ENCODE measurements around the gene CALU.

Gene CALU

DNA sequence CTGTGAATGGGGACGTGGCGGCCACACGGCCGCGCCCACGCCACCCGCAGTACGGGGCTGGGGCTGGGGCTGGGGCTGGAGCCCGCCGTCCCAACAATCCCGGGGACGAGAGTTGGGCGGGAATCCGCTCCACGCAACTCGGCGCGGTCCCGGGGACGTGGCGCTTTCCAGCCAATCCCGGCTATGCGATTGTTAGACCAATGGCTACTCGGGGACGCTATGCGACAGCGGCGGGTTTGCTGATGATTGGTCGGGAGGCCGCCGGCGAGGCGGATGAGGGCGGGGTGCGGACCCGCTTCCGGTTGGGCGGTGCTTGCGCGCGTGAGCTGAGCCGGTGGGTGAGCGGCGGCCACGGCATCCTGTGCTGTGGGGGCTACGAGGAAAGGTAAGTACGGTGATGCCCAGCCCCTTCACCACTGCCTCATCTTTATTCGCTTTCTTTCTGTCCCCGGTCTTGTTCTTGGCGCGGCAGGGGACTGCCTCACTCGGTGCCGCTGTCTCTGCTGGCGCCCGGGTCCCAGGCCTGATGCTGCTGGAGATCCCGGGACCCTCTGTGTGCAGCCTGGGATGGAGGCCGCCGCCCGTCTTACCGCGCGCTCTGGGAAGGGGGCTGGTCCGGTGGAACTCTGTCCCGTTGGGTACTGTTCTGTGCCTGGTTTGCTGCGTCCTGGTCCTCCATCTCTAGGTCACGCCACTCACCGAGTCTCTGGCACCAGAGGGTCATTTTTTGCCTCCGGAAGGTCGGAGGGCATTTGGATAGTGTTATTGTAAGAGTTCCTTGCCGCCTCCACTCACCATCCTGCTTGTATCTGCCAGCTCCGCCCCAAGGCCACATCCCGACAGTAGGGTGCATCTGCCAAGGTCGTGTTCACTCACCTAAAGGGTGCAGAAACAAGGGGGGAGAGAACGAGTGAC lies at the start of gene CALU:
TSS of gene CALU (plus strand) at position 312 of the 915 bp plus-strand sequence. CDS start 9,225 bp downstream, outside the sequence.
- DNase-seq (ENCODE audit: low read depth) = peak; percentile 91

DNA sequence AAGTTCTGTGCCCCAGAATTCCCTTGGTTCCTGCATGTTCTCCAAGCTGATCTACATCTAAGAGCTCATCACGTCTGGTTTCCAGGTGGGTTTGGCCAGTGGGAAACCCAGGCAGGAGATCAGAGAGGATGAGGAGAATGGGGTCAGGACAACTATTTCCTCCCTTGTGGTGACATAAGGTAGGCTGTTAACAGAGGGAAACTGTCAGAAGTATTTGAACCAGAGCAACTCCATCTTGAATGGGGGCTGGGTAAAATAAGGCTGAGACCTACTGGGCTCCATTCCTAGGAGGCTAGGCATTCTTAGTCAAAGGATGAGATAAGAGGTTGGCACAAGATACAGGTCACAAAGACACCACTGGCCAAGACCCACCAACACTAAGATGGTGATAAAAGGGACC lies 47.9 kb upstream of the CALU start:
- no peak for DNase-seq (ENCODE audit: low read depth)

DNA sequence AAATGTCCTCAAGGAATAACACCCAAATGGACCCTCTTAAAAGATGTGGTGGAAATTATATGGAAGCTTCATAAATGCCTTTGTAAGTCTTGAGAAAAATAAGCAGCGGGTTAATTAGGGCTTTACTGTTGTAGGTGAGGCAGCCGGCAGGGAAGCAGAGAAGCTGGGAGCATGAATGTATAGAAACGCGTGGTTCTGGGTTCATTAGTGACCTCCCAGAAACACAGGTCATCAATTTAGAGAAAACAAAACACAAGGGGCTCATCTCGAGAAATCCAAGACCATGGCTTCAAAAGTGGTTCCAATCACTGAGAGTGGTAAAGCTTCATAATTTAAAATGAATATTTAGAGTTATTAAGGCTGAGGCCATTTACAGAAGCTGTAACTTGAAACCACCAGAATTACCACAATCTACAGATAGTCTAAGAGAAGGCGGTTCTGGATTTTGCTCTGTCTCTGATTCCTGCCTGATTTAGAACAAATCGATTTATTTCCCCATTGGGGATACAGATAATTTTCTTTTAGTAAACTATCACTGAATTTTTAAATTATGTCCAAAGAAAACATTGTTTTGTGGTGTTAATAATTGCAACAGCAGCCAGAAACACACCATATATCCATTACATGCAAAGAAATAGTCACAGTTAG lies 46.4 kb upstream of the CALU start:
- DNase-seq (ENCODE audit: low read depth) = no peak

DNA sequence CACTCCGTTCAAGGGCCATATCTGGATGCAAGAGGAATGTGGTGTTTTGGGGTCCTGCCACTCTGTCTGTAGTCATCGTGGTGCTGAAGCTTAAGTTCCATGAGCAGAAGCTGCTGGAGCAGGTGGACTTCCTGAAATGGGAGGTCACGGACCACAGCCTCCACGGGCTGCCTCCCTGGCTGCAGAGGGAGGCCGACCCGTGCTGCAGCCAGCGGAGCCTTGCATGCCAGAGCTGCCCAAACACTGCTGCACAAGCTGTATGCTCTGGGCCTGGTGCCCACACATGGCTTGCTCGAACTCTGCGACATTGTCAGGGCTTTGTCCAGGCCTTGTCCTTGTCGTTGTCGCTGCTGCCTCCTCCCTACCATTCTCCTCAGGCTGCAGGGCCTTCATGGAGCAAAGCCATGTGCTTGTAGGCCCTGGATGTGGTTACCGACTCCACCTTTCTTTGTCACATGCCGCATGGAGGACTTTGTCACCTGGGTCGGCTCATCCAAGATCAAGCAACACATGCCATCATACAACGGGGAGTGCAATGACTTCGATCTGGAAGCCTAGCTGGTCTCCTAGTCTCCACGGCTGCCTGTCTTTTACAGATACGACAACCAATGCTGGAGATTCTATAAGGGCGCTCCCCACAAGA lies 45.7 kb upstream of the CALU start:
- DNase-seq (ENCODE audit: low read depth) = no peak

DNA sequence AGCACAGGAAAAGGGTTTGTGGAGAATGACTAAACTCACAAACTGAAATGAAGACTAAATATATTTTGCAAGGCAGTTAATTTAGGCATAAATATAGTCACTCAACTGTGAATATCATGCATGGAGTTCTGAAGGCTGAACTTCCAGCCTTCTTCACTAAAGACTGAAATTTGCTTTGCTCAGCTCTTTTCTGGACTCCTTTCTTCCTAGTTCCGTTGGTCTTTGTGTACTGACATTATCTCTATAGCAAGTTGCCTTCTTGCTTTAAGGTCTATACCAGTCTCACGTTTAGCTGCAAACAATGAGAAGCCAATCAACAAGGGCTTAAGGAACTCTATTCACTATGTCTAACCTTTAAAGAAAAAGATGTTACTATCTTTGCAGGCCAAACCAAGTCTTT lies 44.4 kb upstream of the CALU start:
- no peak for DNase-seq (ENCODE audit: low read depth)

DNA sequence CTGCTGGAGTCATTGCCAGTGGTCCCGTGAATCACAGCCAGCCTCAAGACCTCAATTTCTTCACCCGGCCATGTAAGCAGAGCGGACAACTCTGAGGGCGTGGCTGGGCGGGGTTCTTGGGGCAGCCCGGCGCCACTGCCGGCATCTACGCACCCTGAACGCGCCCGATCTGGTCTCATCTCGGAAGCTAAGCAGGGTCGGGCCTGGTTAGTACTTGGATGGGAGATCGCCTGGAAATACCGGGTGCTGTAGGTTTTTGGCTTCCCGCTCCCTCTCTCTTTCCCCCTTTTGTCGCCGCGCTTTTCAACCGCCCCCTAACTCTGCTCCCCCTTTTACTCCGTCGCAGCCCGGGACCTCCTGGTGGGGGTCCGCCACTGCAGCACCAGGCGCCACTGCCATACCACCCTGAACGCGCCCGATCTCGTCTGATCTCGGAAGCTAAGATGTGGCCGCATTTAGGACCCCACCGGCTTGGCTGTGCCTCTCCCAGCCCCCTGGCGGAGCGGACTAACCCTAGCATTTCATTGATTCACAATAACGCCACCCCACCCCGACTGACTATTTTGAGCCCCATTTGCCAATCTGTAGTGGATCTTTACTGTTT lies 41.8 kb upstream of the CALU start:
- no peak for DNase-seq (ENCODE audit: low read depth)

DNA sequence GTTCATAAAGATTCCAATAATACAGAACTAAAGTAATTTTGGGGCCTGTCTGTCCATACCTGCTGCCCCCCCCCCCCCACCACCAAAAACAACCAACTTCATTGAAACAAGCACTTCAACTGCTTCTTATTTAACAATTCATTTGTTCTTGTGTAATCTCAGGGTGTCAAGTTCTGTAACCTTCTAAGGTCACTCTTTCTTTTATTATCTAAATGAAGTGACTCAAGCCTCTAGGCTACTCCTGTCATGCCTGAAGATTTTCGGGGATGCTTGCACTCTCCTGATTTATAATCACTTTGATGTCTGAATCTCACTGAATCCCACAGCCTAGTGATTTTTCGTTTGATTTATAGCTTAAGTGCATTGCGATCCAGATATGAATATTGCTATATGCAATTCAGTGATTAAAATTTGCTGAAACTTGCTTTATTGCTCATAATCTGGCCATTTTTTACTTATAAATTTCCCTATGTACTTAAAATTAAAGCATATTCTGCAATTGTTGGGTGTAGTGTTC lies 39.9 kb upstream of the CALU start:
- no peak for DNase-seq (ENCODE audit: low read depth)

DNA sequence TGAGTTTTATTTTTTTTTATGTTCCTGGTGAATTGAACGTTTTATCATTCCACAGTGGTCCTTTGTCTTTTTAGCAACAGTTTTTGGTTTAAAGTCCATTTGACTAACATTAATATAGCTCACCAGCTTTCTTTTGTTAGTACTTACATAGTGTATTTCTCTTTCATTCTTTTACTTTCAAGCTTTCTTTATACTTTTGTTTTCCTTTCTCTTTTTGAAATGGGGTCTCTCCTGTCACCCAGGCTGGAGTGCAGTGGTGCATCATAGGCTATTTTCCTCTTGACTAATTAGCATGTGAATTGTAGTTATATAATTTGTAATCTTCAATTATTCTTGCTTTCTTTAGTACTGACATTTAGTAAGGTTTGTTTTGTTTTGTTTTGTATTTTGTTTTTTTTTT lies 39.3 kb upstream of the CALU start:
- DNase-seq (ENCODE audit: low read depth) = no peak

DNA sequence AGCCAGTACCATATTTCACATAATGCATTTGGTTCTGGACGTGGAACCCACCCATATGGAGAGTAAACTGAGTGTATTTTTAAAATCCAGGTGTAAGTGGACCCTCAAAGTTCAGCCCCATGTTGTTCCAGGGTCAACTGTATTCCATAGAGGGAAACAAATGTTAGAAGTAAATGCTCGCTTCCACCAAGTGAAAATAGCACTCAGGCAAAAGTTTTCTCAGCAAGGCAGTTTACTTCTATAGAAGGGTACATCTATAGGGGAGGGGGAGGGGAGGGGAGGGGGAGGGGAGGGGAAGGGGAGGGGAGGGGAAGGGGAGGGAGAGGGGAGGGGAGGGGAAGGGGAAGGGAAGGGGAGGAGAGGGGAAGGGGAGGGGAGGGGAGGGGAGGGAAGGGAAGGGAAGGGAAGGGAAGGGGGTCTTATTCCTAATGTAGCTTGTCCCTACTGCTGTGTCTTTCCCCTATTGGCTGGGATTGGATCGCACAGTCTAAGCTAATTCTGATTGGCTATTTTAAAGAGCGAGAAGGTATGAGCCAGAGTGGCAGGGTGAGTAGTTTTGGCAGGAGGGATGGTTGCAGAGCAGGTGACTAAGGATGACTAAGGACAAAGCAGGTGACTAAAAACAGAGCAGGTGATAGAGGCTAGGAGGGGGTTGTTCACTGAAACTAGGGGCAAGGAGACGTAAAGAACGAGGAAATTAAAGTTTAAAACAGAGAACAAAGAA lies 37.9 kb upstream of the CALU start:
- no peak for DNase-seq (ENCODE audit: low read depth)

DNA sequence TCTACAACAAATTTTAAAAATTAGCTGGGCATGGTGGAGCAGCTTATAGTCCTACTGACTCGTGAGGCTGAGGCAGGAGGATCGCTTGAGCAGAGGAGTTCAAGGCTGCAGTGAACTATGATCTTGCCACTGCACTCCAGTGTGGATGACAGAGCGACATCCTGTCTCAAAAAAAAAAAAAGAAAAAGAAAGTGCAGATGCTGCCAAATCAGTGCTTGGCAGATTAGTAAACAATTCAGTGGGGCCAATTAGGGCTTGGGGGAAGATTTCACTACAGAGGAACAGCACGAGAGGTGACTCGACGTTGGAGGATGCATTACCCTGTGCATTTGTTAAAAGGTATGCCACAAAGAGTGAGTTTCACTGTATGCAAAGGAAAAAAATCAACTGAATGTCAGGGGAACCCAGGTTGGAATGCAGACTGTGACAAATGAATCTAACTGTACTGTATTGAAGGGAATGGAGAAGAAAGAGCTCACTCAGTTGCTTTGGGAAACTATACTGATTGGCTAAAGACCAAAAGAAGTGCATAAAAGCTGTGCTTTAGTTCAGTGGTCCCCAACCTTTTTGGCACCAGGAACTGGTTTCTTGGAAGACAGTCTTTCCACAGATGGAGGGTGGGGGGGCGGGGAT lies 35.4 kb upstream of the CALU start:
- no peak for DNase-seq (ENCODE audit: low read depth)

DNA sequence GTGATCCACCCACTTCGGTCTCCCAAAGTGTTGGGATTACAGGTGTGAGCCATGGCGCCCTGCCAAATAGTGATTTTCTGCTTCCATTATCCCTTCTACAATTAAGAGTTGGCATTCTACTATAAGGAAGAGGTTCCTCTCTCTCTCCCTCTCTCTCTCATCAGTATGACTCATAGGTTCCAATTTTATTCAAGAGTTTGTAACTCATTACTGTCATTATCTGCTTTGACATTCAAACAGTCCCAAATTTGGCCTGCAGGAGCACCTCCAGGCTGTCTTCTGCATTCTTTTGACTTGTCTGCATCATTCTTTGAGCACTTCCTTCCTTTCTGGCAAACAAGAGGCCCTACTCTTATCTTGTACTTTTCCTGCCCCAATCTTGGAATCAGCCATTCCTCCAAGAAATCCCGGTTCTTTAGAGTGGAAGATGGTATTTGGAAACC lies 33.2 kb upstream of the CALU start:
- DNase-seq (ENCODE audit: low read depth) = no peak

DNA sequence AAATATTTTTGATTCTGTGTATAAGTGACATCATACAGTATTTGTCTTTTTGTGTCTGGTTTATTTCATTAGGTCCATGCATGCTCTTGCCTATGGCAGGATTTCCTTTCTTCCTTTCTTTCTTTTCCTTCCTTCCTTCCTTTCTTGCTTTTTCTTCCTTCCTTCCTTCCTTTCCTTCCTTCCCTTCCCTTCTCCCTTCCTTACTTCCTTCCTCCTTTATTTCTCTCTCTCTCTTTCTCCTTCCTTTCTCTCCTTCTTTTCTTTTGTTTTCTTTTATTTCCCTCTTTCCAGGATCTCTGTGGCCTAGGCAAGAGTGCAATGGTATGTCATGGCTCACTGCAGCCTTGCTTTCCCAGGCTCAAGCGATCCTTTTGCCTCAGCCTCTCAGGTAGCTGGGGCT lies 31.4 kb upstream of the CALU start:
- no peak for DNase-seq (ENCODE audit: low read depth)

DNA sequence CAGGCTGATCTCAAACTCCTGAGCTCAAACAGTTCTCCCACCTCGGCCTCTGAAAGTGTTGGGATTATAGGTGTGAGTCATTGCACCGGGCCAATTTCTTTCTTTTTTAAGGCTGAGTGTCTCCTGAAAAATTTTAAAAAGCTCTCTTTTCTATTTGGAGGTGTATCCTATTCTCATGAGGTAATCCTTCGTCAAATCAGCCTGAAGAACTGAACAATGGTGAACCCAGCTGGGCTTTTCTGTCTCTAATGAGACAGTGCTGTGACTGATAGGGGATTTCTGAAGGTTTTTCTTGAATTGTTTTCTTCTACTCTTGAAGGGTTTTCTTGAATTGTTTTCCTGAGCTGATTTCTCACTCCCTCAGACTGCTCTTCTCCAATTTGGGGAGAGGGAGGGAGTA lies 30.9 kb upstream of the CALU start:
- no peak for DNase-seq (ENCODE audit: low read depth)

DNA sequence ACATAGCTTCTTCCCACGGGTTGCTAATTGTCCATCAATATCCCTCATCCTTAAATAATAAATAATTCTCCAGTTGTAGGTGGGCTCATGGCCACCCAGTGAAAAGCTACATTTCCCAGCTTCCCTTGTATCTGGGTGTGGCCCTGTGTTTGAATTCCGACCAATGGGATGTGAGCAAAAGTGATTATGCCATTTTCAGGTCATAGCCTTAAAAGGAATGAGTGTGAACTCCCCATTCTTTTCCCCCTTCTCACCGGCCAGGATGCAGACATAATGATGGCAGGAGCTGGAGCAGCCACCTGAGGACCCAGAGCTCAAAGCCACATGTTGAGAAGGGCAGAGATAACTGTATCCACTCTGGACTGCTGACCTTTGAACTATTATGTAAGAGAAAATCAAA lies 30.3 kb upstream of the CALU start:
- no peak for DNase-seq (ENCODE audit: low read depth)

DNA sequence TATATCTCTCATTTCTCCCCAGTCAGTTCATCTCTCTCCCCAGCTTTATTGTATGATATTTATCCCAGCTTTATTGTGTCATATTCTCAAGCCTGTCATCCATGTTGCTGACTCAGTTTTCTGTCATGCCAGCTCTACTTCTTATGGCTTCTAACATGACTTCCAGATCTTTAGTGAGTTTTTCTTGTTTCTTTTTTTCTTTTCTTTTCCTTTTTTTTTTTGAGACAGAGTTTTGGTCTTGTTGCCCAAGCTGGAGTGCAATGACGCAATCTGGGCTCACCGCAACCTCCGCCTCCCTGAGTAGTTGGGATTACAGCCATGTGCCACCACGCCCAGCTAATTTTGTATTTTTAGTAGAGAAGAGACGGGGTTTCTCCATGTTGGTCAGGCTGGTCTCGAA lies 28.7 kb upstream of the CALU start:
- no peak for DNase-seq (ENCODE audit: low read depth)

DNA sequence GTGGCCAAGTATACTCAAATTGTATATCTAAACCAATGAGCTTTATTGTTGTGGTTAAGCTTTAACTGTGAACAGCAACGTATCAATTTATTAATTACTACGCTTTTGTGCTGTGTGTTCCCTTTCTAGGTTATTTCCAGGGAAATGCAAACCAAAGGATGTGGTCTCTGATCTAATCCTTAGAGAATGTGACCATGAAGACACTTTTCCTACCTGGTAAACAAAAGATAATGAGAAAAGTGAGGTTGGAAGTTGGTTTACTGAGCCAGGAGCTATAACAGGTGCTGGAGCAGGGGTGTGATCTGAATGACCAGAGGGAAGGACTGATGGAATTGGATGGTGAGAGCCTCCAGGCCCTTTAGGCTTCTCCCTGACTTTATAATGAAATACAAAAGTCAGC lies 25.4 kb upstream of the CALU start:
- no peak for DNase-seq (ENCODE audit: low read depth)

DNA sequence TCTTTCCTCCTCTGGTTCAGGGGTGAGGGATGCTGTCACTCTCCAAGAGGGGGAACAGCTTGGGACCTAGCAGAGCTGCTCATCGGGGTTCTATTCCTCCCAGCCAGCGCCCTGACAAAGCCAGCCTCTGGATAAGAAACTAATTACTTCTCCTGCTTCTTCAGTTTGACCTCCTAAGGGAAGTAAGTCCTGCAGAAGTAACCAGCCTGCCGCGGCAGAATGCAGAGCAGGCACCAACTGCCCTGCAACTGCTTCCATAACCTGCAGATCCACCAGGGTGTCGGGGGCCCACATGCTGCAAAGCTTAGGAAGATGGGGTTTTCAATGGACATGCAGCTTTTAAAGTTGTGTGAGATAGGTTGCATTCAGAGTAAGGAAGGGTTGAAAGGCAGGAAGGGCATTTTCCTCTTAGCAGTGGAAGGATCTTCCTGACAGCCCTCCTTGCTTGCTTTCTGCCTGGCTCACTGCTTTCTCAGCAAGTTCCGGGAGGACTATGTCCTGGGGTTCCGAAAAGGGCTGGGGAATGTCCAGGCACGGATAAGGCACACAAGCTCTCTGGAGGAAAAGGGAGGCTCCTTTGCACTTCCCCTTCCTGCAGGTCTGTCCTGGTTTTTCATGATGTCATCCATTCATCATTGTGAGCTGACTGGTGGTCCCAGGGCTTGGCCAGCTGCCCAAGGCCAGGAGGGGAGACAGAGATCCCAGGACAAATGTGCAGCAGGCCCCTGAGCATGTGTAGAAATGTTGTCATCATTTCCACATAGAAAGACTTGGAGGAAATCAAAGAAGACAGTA lies 24.3 kb upstream of the CALU start:
- DNase-seq (ENCODE audit: low read depth) = no peak

DNA sequence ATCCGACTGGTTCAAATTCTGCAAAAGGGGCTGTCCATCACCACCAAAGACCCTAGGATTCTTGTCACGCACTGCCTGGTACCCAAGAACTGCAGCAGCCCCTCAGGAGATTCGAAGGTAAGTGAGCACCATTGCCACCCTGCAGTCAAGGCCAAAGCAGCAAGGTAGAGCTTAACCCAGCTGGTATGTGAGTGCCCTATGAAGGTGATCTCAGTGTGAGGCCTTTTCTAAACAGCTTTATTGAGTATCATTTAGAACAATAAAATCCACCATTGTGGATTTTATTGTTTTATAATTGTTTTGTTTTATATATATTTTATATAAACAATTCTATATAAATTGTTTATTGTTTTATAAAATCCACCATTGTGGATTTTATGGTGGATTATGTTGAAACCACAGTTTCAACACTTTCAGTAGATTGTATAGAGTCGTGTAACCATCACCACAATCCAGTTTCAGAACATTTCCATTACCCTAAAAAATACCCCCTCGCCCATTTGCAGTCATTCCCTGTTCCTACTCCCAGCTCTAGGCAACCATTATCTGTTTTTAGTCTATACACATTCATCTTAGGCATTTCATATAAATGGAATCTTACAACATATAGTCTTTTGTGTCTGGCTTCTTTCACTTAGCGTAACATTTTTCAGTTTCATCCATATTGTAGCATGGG lies 20.1 kb upstream of the CALU start:
- no peak for DNase-seq (ENCODE audit: low read depth)

DNA sequence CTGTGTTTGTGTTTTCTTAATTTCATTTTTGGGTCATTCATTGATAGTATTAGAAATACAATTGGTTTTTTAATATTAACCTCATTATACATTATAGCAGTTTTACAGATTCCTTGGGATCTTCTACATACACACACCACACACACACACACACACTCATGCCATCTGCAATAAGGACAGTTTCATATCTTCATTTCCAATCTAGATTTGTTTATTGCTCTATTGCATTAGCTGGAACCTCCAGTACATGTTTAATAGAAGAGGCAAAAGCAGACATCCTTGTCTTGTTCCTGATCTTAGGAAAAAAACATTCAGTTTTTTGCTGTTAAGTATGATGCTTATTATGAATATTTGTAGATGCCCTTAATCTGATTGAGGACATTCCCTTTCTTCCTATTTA lies 17.8 kb upstream of the CALU start:
- DNase-seq (ENCODE audit: low read depth) = no peak

DNA sequence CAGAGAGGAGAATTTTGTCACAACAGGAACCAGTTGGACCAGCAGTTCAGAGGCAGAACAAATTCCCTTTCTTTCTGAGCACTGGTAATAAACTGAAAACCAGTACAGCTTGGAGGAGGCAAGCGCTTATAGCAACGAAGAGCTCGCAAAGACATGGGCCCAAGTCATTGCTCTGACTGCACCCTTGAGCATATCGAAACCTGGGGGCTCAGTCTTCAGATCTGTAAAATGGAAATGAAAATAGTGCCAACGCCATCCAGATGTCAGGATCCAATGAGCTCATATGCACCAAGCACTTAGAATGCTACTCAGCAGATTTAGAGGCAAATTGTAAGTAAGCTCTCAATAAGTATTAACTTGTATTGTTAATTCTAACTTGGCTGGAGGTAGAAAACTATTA lies 14.4 kb upstream of the CALU start:
- no peak for DNase-seq (ENCODE audit: low read depth)

Measured in T-helper 22 cell (primary cell).